ENCODE data around the gene RASGRF2. TPM values are rescaled to one million over a fixed set of nuclear protein-coding genes. Genes with fewer than 3 reads are reported as not detected.

RASGRF2 gene
- total and polyA plus RNA-seq, 10 donors = 0.74 to 13.9 (median 8.8) TPM

DNA sequence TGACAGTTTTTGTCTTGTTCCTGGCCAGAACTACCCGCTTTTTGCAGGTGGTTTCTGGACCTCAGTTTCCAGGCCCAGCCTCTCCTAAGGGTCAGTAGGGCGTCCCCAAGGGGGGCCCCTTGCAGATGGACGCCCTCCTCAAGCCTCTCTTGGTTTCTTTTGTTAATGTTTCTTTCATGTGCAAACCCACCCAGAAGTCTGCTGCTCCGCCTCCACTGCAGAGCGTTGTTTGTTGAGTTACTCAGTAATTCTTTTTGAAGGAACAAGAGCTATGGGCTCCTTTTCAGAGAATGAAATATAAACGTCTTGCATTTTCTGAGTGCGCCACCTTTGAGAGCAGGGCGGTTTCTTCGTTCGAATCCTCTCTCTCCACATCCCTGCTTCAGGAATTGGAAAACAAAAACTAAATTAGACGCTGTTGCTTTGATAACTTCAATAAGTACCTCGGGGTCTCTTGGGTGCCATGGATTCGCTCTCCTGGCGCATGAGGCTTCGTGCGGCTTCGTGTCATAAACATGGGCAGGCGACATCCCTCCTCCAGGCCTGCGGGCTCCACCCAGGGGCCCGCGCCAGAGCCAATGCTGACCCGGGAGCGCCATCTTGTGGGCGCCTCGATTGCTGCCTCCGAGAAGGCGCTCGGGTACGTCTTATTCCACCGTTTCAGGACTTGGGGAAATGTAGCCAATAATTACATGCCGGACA, 234.6 kb downstream of the RASGRF2 start:
- no peaks in the 10 kb centered on the region for H3K9me3 ChIP-seq
- peak; percentile 91 for DNase-seq
- 26 to 29% (median 28%) methylated on average over 30 to 31 of the region's 31 CpGs for whole genome bisulfite sequencing, 5 donors
- no peak overlapping the region for H3K27ac ChIP-seq
- intact Hi-C loops (cut with DNase I; ENCODE audit: low total_unique reads) = loop anchor here (10.0 kb wide), 1 partner anchor 510 kb away; no protein-coding TSS in a partner anchor
- peak overlapping the region in 1 of 8 donors; percentile 30 for H3K4me3 ChIP-seq
- TF ChIP-seq POLR2A (IDR thresholded peaks at IDR 0.05) (no peak), POLR2AphosphoS5 (IDR thresholded peaks at IDR 0.05) (peak; percentile 23 to 61 (median 42))
- TF ChIP-seq, protein P1, sequence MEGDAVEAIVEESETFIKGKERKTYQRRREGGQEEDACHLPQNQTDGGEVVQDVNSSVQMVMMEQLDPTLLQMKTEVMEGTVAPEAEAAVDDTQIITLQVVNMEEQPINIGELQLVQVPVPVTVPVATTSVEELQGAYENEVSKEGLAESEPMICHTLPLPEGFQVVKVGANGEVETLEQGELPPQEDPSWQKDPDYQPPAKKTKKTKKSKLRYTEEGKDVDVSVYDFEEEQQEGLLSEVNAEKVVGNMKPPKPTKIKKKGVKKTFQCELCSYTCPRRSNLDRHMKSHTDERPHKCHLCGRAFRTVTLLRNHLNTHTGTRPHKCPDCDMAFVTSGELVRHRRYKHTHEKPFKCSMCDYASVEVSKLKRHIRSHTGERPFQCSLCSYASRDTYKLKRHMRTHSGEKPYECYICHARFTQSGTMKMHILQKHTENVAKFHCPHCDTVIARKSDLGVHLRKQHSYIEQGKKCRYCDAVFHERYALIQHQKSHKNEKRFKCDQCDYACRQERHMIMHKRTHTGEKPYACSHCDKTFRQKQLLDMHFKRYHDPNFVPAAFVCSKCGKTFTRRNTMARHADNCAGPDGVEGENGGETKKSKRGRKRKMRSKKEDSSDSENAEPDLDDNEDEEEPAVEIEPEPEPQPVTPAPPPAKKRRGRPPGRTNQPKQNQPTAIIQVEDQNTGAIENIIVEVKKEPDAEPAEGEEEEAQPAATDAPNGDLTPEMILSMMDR (IDR thresholded peaks at IDR 0.05 in 8 of 11, conservative IDR thresholded peaks at IDR 0.05 in 3 of 11) = peak; percentile 45 to 89 (median 82)
- no peaks in the 10 kb centered on the region for H3K36me3 ChIP-seq
- peaks cover 0 to 9% (median 7%) of the 10 kb centered on the region in 6 donors for H3K4me1 ChIP-seq
- no peaks in the 10 kb centered on the region for H3K27me3 ChIP-seq (replicated peaks in 1 of 7)

DNA sequence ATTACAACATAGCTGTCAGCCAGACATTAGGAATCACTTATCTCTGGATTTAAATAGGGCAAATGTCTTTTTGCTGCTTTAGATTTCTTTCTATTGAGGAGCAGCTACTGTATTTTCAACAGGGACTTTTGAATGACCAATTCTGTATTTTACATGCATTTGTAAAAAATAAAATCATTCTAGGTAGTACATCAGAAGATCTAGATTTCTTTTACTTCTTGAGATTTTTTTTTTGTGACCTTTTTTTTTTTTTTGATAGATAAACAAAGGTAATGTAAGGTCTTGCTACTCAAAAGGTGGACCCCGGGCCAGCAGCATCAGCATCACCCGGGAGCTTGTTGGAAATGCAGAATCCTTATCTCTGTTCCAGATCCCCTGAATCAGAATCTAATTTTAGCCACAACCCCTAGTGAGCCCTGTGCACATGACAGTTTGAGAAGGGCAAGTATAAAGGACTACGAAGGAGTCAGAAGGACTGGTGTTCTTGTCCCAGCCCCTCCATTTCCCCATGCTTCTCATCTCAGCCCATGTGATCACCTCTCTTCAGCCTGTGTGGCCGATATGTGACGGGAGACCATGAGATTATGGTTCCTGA, 235.3 kb downstream of the RASGRF2 start:
- DNase-seq = no peak
- TF ChIP-seq, protein P1 (IDR thresholded peaks at IDR 0.05 in 8 of 11, conservative IDR thresholded peaks at IDR 0.05 in 3 of 11) = peak in 4 of 11 experiments; percentile 11 to 21 (median 16)
- no peak for TF ChIP-seq POLR2AphosphoS5 (IDR thresholded peaks at IDR 0.05)
- H3K27ac ChIP-seq = no peak overlapping the region
- intact Hi-C loops (cut with DNase I; ENCODE audit: low total_unique reads) = loop anchor here (10.0 kb wide), 1 partner anchor 511 kb away; no protein-coding TSS in a partner anchor
- H3K4me1 ChIP-seq = peaks cover 0 to 9% (median 7%) of the 10 kb centered on the region in 6 donors
- no peaks in the 10 kb centered on the region for H3K36me3 ChIP-seq
- WGBS, 5 donors = 72 to 82% (median 73%) methylated on average over 5 of the region's 5 CpGs
- peak overlapping the region in 1 of 8 donors; percentile 30 for H3K4me3 ChIP-seq
- H3K9me3 ChIP-seq = no peaks in the 10 kb centered on the region
- no peaks in the 10 kb centered on the region for H3K27me3 ChIP-seq (replicated peaks in 1 of 7)

DNA sequence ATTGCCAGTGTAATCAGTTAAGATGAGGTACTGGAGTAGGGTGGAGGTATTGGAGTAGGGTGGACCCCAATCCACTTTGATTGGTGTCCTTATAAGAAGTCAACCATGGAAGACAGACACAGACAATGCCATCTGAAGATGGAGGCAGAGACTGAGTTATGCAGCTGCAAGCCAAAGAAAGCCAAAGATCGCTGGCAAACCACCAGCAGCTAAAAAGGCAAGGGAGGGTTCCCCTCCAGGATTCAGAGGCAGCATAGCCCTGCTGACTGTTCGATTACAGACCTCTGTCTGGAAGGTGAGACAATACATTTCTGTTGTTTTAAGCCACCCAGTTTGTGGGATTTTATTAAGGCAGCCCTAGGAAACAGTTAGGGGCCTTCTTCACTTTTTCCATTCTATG, 242.5 kb downstream of the RASGRF2 start:
- no peaks in the 10 kb centered on the region for H3K4me1 ChIP-seq
- H3K27me3 ChIP-seq (replicated peaks in 1 of 7) = no peaks in the 10 kb centered on the region
- no peak overlapping the region for H3K27ac ChIP-seq
- intact Hi-C loops (cut with DNase I; ENCODE audit: low total_unique reads) = no loop called here
- WGBS, 5 donors = 74 to 88% (median 77%) methylated on average over 2 of the region's 2 CpGs
- TF ChIP-seq POLR2AphosphoS5 (IDR thresholded peaks at IDR 0.05) (no peak), POLR2A (IDR thresholded peaks at IDR 0.05) (no peak)
- TF ChIP-seq, protein P1 (IDR thresholded peaks at IDR 0.05 in 8 of 11, conservative IDR thresholded peaks at IDR 0.05 in 3 of 11) = no peak
- no peak for DNase-seq
- H3K36me3 ChIP-seq = peaks cover 0 to 9% (median 0%) of the 10 kb centered on the region in 6 donors
- H3K4me3 ChIP-seq = no peak overlapping the region
- no peaks in the 10 kb centered on the region for H3K9me3 ChIP-seq

DNA sequence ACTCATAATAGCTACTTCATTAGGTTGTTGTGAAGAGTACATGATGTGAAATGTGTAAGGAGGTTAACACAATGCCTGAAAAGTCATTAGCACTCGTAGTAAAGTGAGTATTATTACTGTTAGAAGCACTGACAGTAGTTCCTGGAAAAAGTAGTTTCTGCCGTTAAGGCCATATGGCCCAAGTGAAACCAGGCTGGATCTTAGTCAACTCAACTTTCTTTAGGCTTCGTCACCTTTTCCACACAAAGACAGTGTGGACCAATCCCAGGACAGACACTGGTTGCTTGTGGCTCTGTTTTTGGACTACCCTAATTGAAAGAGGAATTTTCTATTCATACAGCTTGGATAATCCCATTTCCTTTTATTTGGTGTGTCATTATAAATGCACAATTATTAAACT, 243.6 kb downstream of the RASGRF2 start:
- Histone ChIP-seq H3K27ac (no peak overlapping the region), H3K27me3 (replicated peaks in 1 of 7) (no peaks in the 10 kb centered on the region), H3K4me3 (no peak overlapping the region), H3K36me3 (peaks cover 0 to 9% (median 0%) of the 10 kb centered on the region in 6 donors), H3K9me3 (no peaks in the 10 kb centered on the region), H3K4me1 (no peaks in the 10 kb centered on the region)
- DNase-seq = no peak
- TF ChIP-seq POLR2A (IDR thresholded peaks at IDR 0.05) = no peak
- intact Hi-C loops (cut with DNase I; ENCODE audit: low total_unique reads) = no loop called here
- WGBS, 5 donors = 76 to 88% (median 85%) methylated on average over 3 of the region's 3 CpGs

All from spleen (tissue), 11 donors.